Omental fat pad (tissue), 4 donors: Measurements from ENCODE around the gene FAM20B. TPM values are rescaled to one million over a fixed set of nuclear protein-coding genes. Genes with fewer than 3 reads are reported as not detected.
A peak's percentile ranks its signal among the peaks of the same experiment; 100 is the strongest.

ENCODE experiments used
- ATAC-seq: fragments of 150-250 bp; one replicate; pipeline ENCODE4 v1.9.1; 2016; ENCODE audit warnings: mild to moderate bottlenecking, moderate library complexity; ENCODE audit not compliant: low FRiP score
- DNase-seq: peaks from one replicate; pipeline ENCODE4 v3.0.0-alpha.2; 2019; ENCODE audit warnings: low spot score
- total RNA-seq, 4 donors: library from RNA; depleted of rRNA; stranded (reverse); fragments of >200 nt; gene quantifications; one replicate each; pipeline ENCODE4 v1.1.0, GENCODE V29; 2016
- TF ChIP-seq, protein P1 (sequence below), 3 donors: fragments of 450-650 bp; IDR thresholded peaks; one replicate each; pipeline ENCODE4 v1.5.1; 2016 to 2017; ENCODE audit warnings: antibody characterized with exemption in 3 of 3, mild to moderate bottlenecking in 3 of 3, moderate library complexity in 2 of 3

The FAM20B gene
- total RNA-seq, 4 donors from 2014 or later: 27.6 to 37.0 (median 35.0) TPM

GRCh38 chr1:179048339-179049124 is 22.8 kb downstream of the FAM20B start:
- TF ChIP-seq, protein P1, sequence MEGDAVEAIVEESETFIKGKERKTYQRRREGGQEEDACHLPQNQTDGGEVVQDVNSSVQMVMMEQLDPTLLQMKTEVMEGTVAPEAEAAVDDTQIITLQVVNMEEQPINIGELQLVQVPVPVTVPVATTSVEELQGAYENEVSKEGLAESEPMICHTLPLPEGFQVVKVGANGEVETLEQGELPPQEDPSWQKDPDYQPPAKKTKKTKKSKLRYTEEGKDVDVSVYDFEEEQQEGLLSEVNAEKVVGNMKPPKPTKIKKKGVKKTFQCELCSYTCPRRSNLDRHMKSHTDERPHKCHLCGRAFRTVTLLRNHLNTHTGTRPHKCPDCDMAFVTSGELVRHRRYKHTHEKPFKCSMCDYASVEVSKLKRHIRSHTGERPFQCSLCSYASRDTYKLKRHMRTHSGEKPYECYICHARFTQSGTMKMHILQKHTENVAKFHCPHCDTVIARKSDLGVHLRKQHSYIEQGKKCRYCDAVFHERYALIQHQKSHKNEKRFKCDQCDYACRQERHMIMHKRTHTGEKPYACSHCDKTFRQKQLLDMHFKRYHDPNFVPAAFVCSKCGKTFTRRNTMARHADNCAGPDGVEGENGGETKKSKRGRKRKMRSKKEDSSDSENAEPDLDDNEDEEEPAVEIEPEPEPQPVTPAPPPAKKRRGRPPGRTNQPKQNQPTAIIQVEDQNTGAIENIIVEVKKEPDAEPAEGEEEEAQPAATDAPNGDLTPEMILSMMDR (IDR thresholded peaks at IDR 0.05): no peak
- DNase-seq (no peak), ATAC-seq (no peak)

DNA sequence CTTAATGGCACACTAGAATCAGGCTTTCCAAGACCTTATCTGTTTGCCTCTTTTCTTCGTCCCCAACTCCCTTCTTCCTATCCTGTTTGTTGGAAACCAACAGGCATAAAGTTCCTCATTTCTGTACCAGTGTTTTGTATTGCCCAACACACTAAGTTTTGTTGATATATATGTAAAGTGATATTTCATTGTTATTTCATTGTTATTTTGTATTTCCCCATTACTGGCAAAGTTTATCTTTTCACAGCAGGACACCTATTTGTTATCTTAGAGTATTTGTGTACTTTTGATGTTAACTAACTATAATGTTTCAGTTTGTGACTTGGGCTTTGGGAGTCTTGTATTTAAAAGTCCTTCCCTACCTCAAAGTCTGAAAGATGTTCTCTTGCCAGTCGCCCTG is 27.1 kb downstream of the FAM20B start:
- ATAC-seq (no peak), DNase-seq (no peak)
- TF ChIP-seq, protein P1 (IDR thresholded peaks at IDR 0.05): no peak

DNA sequence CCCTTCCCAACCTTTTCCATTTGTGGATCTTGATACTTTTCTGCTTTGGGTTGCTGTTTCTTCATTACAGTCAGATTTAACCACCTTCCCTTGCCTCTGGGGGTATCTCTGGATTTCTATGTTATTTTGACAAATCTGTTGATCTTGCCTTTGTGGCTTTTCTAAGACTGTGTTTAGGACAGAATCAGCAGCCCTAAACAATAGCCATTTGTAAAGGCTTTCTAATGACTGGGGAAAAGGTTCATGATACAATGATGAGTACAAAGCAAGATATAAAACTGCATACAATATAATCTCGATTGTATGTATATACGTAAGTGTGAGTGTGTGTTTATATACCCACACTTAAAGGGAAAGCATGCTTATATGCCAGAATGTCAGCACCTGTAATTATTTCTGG is 27.8 kb downstream of the FAM20B start:
- ATAC-seq (no peak), DNase-seq (no peak)
- TF ChIP-seq, protein P1 (IDR thresholded peaks at IDR 0.05): no peak

DNA sequence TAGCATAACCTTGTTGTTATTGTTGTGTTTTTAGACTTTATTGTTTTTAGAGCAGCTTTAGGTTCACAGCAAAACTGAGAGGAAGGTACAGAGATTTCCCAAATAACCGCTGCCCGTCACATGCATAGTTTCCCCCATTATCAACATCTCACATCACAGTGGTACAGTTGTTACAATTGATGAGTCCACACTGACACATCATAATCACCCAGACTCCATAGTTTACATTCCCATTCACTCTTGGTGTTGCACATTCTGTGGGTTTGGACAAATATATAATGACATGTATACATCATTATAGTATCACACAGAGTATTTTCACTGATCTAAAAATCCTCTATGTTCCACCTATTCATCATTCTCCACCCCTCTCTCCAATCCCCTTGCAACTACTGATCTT is 30.2 kb downstream of the FAM20B start:
- DNase-seq: no peak
- no peak for ATAC-seq
- TF ChIP-seq, protein P1 (IDR thresholded peaks at IDR 0.05): no peak

GRCh38 chr1:179058487-179059483 is 33.1 kb downstream of the FAM20B start:
- DNase-seq (no peak), ATAC-seq (peak; percentile 68)
- TF ChIP-seq, protein P1 (IDR thresholded peaks at IDR 0.05): no peak

DNA sequence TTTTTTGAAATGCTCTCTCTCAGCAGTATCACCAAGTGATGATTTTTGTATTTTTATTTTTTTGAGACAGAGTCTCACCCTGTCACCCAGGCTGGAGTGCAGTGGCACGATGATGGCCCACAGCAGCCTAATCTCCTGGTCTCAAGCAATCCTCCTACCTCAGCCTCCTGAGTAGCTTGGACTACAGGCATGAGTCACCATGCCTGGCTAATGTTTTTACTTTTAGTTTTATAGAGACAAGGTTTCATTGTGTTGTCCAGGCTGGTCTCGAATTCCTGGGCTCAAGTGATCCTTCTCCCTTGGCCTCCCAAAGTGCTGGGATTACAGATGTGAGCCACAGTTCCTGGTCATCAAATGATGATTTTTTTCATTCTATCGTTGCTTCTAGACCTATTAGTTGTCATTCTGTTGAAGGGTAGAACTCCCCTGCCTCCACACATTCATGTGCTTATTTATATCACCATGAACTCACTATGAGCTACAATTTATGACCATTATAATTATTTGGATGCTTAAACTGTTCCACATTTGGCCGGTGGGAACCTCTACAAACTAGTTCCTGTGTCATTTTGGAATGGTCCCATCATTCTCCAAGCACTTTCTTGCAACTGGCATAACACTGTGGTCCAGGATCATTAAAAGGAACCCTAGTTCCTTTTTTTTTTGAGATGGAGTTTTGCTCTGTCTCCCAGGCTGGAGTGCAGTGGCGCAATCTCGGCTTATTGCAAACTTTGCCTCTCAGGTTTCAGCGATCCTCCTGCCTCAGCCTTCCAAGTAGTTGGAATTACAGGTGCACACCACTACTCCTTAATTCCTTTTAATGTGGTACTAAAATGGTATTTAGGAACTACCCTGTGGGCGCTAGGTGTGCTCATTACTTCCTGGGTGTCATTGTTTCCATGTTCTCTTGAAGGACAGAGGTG is 35.9 kb downstream of the FAM20B start:
- no peak for ATAC-seq

More for the DNA sequence above, 35.9 kb downstream of the FAM20B start:
- no peak for DNase-seq
- TF ChIP-seq, protein P1 (IDR thresholded peaks at IDR 0.05): no peak
